Activated T-helper 2 cell treated with anti-CD3 and anti-CD28 coated beads, Interferon-gamma antibody, Interleukin-2, Interleukin-4, amounts not matched to agents 10 μg/mL and 5 μg/mL and 100 μg/mL, durations not matched to agents 14 hours and 24 hours and 36 hours (primary cell): ENCODE results near the gene ANKRD39. TPM values are rescaled to one million over a fixed set of nuclear protein-coding genes. Genes with fewer than 3 reads are reported as not detected.
"Not testable (repeated sequence)": the region's sequence is repeated elsewhere in the genome, so short reads cannot be mapped to it uniquely, and the experiment has no call there.

Experiments
- DNase-seq: peaks from one replicate; pipeline ENCODE4 v3.0.0; 2021; ENCODE audit warnings: low spot score
- H3K27ac Mint-ChIP-seq: one replicate; pipeline ENCODE4 v1.8.0; 2021; ENCODE audit warnings: mixed read lengths
- H3K27me3 Mint-ChIP-seq: one replicate; pipeline ENCODE4 v1.8.0; 2021; ENCODE audit warnings: low read depth, mixed read lengths
- H3K36me3 Mint-ChIP-seq: one replicate; pipeline ENCODE4 v1.8.0; 2021; ENCODE audit warnings: low read depth, mixed read lengths
- H3K4me1 Mint-ChIP-seq: one replicate; pipeline ENCODE4 v1.8.0; 2021; ENCODE audit warnings: low read depth, mixed read lengths
- H3K4me3 Mint-ChIP-seq: one replicate; pipeline ENCODE4 v1.8.0; 2021; ENCODE audit warnings: low read depth, mild to moderate bottlenecking, moderate library complexity, mixed read lengths
- H3K9me3 Mint-ChIP-seq: one replicate; pipeline ENCODE4 v1.8.0; 2021; ENCODE audit warnings: mixed read lengths
- intact Hi-C: fragments of 100-400 bp; cut with micrococcal nuclease; formaldehyde crosslinking; loops from one replicate; pipeline ENCODE4 v1.15.1; 2023
- total RNA-seq: library from RNA; stranded (reverse); gene quantifications from 2 replicates; pipeline ENCODE4 v1.2.3, GENCODE V29; 2022

ANKRD39 gene
- total RNA-seq, 1 donor from 2014 or later, result 39.2 TPM

DNA sequence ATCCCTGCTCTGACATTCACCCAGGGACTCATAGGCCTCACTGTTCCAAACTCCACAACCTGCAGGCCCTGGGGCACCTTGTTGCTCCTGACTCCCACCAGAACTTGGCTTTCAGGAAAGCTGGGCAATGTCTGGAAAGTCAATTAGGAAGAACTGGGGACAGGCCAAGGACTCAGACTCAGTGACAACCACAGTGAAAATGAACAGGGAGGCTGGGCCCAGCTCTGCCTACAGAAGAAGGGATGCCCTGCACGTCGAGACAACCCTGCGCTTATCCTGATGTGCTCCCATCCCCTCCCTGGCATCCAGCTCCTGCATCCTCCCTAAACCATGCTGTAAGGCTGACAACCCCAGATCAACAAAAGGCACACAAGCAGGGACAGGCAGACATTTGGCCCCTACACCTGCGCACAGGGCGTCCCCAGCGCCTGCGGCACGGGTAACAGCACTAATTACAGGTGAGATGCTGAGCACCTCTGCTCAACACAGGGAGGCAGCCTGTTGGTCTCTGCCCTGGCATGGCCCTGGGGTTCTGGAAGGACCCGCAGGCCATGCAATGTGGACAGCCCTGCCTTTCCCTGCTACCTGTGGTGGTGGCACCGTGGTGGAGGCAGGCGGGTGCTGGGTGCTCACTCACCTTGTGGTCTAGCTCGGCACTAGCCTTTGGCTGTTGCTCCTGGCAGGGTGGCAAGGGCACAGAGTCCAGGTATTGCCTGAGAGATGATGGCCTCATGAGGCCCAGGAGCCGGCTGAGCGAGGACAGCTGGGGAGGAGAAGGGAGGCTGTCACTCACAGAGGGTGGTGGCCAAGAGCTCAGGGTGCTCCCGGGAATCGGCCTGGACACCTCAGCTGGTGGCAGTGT lies 35.7 kb upstream of the ANKRD39 start:
- Mint-ChIP-seq H3K4me1 (peaks cover 29% of the 10 kb centered on the region), H3K36me3 (no peaks in the 10 kb centered on the region), H3K27ac (no peak overlapping the region), H3K9me3 (no peaks in the 10 kb centered on the region), H3K4me3 (no peak overlapping the region), H3K27me3 (no peaks in the 10 kb centered on the region)
- no peak for DNase-seq
- intact Hi-C loops, result no loop called here

DNA sequence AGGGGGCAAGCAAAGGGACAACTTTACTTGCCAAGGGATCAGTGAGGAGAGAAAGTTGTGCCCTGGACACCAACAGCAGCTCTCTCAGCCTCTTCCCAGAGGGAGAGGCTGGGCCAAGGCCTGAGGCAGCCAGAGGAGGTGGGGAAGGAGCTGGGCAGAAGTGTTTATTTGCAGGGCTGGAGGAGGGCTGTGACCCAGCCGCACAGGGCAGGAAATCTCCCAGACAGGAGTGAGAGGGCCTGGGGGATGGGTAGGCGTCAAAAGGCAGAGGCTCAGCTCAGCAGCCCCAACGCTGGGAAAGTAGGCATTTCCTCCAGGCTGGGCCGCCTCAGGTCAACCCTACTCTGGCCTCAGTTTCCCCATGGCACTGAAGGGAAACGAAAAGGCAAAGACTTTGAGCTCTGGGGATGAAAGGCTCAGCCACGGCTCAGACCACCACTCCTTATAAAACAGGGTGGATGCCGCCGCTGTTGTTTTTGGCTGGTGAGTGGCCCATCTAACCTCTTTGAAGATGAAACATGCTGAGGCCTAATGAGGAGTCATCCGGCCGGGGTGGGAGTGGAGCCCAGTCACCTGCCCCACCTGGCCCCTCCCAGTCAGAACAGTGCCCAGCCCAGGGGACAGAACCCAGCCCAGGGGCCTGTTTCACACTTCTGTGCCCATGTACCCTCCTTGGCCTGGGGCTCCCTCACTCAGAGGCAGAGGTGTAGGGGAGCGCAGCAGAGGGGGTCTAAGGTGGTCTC lies 33.9 kb upstream of the ANKRD39 start:
- intact Hi-C loops, result no loop called here
- peaks cover 1% of the 10 kb centered on the region for H3K27me3 Mint-ChIP-seq
- H3K9me3 Mint-ChIP-seq, result no peaks in the 10 kb centered on the region
- no peaks in the 10 kb centered on the region for H3K36me3 Mint-ChIP-seq
- H3K4me3 Mint-ChIP-seq, result no peak overlapping the region
- peaks cover 28% of the 10 kb centered on the region for H3K4me1 Mint-ChIP-seq
- no peak for DNase-seq
- no peak overlapping the region for H3K27ac Mint-ChIP-seq

DNA sequence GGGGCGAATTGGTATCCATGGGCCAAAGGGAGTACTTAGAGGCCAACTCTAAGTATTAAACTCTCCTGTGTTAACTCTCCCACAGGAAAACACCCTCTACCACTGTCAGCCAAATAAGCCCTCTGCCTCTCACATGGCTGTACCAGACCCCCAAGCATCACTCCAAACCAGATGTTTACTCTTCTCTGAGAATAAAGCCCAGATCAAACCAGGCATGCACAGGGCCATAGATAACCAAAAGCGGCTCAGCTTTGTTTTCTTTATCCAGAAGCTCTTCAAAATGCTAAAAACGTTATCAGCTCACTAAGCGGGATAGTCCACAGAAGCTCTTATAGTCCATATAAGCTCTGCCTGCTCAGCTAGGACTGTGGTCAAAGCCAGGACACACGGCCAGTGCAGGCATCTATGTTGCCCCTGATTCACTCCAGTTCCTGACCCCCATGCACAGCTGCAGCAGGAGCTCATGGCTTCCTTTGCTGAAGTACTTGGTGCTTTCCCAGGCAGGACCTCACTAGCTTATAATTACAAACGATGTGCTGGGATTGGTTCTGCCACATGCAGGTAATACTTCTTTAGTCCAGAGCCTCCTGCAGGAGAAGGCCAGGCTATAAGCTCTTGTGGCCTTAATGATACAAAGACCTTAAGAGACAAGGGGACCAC lies 33.0 kb upstream of the ANKRD39 start:
- intact Hi-C loops, result no loop called here
- no peaks in the 10 kb centered on the region for H3K9me3 Mint-ChIP-seq
- H3K27ac Mint-ChIP-seq, result no peak overlapping the region
- H3K4me1 Mint-ChIP-seq, result peaks cover 22% of the 10 kb centered on the region
- DNase-seq, result no peak
- no peak overlapping the region for H3K4me3 Mint-ChIP-seq
- H3K27me3 Mint-ChIP-seq, result peaks cover 1% of the 10 kb centered on the region
- H3K36me3 Mint-ChIP-seq, result no peaks in the 10 kb centered on the region

DNA sequence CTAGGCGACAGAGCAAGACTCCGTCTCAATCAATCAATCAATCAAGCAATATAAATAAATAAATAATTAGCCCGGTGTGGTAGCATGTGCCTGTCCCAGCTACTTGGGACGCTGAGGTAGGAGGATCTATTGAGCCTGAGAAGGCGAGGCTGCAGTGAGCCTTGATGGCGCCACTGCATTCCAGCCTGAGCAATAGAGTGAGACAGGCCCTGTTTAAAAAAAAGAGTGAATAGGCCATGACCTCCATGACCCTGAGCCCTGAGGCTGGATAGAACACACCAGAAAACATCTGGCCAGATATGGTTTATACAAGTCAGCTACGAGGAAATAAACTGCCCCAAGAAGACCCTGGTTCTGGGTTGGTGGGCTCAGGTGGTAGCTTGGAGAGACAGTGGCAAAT lies 32.4 kb upstream of the ANKRD39 start:
- Mint-ChIP-seq H3K27me3 (peaks cover 1% of the 10 kb centered on the region), H3K36me3 (no peaks in the 10 kb centered on the region), H3K9me3 (no peaks in the 10 kb centered on the region), H3K4me1 (peaks cover 20% of the 10 kb centered on the region), H3K27ac (no peak overlapping the region), H3K4me3 (no peak overlapping the region)
- intact Hi-C loops, result no loop called here
- no peak for DNase-seq

DNA sequence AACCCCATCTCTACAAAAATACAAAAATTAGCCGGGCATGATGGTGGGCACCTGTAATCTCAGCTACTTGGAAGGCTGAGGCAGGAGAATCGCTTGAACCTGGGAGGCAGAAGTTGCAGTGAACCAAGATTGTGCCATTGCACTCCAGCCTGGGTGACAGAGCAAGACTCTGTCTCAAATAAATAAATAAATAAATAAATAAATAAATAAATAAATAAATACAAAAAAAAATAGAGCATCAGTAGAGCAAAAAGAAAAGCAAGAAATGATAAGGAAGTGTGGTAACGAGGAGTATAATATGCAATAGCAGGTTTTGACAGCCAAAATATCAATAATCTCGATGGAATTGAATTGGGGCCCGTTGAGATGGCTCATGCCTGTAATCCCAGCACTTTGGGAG lies 31.7 kb upstream of the ANKRD39 start:
- intact Hi-C loops, H3K27ac Mint-ChIP-seq, H3K36me3 Mint-ChIP-seq, DNase-seq, H3K27me3 Mint-ChIP-seq, H3K9me3 Mint-ChIP-seq, H3K4me3 Mint-ChIP-seq: not testable (repeated sequence)
- H3K4me1 Mint-ChIP-seq, result peaks cover 16% of the 10 kb centered on the region

DNA sequence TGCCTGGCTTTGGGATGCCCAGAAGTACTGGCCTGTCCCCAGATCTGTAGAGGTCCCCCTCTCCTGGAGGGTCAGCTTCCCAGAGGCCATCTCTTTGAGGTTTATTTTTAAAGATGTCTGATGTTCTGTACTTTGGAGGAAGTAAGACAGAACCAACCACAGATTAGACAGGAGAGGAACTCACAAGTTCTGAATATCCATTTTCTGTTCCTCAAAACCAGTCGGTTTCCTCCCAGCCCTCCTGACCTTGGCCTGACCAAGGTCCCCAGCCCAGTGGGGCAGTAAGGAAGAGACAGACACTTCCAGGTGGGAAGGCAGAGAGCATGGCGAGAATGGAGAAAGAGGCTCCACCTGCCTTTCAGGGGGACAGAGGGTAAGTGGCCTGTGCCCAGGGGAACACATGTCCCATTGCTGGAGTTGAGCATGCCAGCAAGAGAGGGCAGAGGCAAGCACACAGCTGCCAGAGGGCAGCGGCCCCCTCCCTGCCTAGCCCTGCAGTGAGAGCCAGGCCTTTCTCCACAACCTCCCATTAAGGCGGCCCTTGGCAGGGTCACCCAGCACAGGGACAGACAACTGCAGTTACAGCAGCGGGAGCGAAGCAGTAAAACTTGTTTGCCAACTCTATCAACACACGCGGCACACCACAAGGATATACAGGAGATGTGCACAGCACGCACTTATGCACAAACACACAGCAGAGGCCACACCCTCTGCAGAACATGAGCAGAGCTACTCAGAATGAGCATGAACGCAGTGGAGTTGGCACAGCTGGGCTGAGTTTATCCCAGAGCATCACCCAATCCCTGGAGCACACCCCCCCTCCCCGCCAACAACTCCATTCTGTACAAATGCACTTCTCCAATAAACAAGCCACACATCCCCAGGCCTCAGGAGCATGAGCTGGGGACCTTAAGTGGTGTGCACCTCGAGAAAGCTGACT lies 30.5 kb upstream of the ANKRD39 start:
- Mint-ChIP-seq H3K27ac (no peak overlapping the region), H3K4me1 (peaks cover 16% of the 10 kb centered on the region), H3K4me3 (no peak overlapping the region), H3K27me3 (peaks cover 1% of the 10 kb centered on the region), H3K9me3 (no peaks in the 10 kb centered on the region), H3K36me3 (no peaks in the 10 kb centered on the region)
- intact Hi-C loops, result no loop called here
- no peak for DNase-seq

DNA sequence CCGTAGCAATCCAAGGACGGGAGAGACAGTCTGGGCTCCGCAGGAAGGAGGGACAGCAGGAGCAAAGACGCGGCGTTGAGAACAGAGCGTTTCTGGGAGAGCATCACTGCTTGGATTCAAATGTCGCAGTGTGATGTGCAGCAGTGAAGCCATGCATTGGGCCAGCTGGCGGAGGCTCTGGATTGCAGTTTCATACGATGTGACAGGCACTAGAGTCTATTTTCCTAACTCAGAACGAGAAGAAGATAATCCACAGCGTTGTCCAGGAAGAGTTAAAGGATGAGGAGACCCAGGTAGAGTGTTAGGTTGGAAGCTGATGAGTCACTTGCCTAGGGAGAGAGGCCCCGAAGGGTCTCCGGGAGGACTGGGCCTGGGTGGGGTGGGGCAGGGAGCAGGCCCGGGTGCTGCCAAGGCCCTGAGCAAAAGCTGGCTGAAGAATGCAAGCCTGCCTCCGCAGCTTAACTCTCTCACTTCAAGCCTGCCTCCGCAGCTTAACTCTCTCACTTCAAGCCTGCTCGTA lies 29.7 kb upstream of the ANKRD39 start:
- no peaks in the 10 kb centered on the region for H3K9me3 Mint-ChIP-seq
- peaks cover 16% of the 10 kb centered on the region for H3K4me1 Mint-ChIP-seq
- intact Hi-C loops, result no loop called here
- H3K36me3 Mint-ChIP-seq, result no peaks in the 10 kb centered on the region
- H3K4me3 Mint-ChIP-seq, result no peak overlapping the region
- peaks cover 1% of the 10 kb centered on the region for H3K27me3 Mint-ChIP-seq
- no peak for DNase-seq
- H3K27ac Mint-ChIP-seq, result no peak overlapping the region

DNA sequence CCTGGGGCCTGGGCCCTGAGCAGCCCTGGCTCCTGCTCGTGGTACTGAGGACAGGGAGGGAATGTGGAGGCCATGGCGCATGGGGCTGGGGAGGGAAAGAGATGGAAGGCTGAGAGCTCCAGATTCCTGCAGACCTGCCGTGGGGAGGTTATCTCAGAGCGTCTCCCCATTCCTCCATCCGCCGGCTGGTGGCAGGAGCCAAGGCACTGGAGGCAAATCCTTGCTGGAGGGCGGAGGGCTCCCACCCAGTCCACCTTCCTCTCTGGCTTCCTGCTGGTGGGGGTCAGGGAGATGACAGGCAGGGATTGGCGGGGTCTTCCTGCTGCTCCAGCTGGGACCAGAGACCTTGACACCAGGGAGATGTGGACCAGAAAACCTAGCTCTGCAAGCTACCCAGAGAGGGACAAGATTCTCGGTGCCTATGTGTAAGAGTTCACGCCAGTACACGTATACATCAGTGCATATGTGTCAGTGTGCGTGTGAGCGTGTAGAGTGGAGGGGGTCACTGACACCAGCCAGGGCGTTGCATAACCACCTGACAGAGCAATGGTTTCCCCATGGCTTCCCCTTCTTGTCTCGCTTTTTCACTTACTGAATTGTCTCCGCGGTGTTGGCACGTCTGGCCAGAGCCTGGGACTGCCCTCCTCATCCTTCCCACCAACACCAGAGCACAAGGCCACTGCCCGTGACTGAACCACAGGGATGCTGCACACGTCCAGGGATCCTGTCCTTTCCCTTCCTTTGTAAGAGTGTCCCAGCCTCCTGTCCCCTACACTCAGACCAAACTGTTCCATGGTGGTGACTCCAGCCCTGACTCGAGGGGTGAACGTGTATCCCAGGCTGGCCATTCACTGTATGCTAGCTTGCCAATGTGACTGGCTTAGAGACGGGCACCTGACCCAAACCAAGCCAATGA lies 27.9 kb upstream of the ANKRD39 start:
- Mint-ChIP-seq H3K4me1 (peaks cover 8% of the 10 kb centered on the region), H3K27me3 (peaks cover 1% of the 10 kb centered on the region), H3K27ac (no peak overlapping the region), H3K9me3 (no peaks in the 10 kb centered on the region), H3K36me3 (no peaks in the 10 kb centered on the region), H3K4me3 (no peak overlapping the region)
- intact Hi-C loops, result no loop called here
- DNase-seq, result no peak

DNA sequence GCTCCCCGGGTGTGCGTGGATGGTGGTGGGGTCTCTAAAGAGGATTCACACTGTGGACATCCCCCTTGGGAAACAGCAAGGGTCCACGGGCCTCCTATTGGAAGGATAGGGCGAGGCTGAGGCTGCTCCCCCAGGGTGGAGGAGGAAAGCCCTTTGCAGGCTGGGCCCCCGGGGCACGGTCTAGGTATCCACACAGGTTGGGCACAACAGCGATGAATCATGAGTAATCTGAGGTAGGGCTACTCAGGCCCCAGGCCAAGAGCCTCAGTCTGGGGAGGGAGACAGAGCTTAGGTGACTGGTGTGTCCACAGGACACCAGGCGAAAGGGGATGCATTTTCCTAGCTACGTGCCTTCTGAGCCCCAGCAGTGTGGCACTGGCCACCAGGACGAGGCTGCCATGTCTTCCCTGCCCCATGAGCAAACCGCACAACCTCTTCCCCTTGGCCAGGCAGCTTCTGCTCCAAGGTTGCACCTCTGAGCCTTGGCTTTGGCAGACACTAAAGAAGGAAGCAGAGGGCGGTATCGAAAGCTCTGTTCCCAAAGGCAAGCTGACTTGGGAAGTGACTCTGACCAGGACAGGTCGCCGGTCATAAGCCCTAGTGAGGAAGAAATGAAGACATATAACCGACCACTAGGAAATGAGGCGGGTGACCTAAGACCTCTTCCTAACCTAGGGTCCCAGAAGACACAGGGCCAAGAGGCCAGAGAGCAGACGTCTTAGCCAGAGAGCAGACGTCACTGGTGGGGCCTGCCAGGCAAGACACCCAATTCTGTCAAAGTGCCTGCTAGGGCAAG lies 26.7 kb upstream of the ANKRD39 start:
- no peak overlapping the region for H3K4me3 Mint-ChIP-seq

DNA sequence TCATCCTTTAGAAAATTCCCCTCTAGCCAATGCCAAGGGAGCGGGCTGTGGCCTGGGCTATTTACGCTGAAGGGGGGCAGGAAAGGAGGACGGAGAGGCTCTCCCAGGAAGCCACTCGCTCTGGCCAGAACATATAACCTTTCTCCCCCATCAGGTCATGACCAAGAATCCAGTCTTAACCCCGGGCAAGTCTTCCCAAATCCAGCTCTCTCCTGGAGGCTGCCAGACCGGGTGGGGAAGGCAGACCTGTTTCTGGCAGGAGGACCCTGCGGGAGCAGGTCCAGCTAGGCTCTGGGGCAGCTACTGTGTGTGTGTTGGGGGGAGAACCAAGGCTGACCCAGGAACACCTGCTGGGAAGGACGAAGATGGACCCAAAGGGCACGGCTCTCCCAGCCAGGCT lies 25.5 kb upstream of the ANKRD39 start:
- H3K27ac Mint-ChIP-seq, result no peak overlapping the region

More for the DNA sequence above, 26.7 kb upstream of the ANKRD39 start:
- Mint-ChIP-seq H3K27me3 (peaks cover 1% of the 10 kb centered on the region), H3K36me3 (no peaks in the 10 kb centered on the region), H3K9me3 (no peaks in the 10 kb centered on the region), H3K27ac (no peak overlapping the region), H3K4me1 (peaks cover 6% of the 10 kb centered on the region)
- no peak for DNase-seq
- intact Hi-C loops, result no loop called here

DNA sequence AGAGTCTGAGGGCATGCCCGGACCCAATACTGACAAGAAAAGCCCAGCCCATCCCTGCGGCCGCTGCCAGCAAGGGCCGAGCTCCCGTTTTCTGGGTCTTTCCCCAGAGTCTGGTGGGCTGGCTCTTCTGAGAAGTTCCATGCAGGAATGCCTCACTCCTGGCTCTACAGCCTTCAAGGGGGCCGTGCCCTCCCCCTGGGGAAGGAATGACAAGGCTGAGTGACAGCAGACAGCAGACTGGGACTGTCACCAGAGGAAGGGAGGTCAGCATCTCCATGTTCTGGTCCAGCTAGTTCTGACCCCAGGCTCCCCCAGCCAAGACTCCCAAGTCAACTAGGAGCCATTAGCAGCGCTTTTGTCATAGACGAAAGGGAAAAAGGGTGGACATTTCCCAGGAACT lies 25.1 kb upstream of the ANKRD39 start:
- DNase-seq, result no peak
- H3K36me3 Mint-ChIP-seq, result no peaks in the 10 kb centered on the region
- no peaks in the 10 kb centered on the region for H3K9me3 Mint-ChIP-seq

More for the DNA sequence above, 25.5 kb upstream of the ANKRD39 start:
- DNase-seq, result no peak
- Mint-ChIP-seq H3K9me3 (no peaks in the 10 kb centered on the region), H3K4me1 (peaks cover 3% of the 10 kb centered on the region), H3K4me3 (no peak overlapping the region), H3K36me3 (no peaks in the 10 kb centered on the region), H3K27me3 (peaks cover 1% of the 10 kb centered on the region)
- intact Hi-C loops, result no loop called here

More for the DNA sequence above, 25.1 kb upstream of the ANKRD39 start:
- Mint-ChIP-seq H3K27ac (no peak overlapping the region), H3K4me3 (no peak overlapping the region), H3K27me3 (peaks cover 1% of the 10 kb centered on the region), H3K4me1 (no peaks in the 10 kb centered on the region)
- intact Hi-C loops, result no loop called here
